Activated CD4-positive, alpha-beta memory T cell treated with anti-CD3 and anti-CD28 coated beads for 36 hours (primary cell): ENCODE measurements around the gene STAP2. TPM values are rescaled to one million over a fixed set of nuclear protein-coding genes. Genes with fewer than 3 reads are reported as not detected.

Experiments
- CTCF ChIA-PET: fragments of 350-600 bp; sonication (Branson Sonifier 250); formaldehyde crosslinking; loops from one replicate; lab custom pipeline; 2021; ENCODE audit warnings: antibody characterized with exemption, inconsistent platforms; lab: Charles Lee
- POLR2A ChIA-PET: fragments of 350-600 bp; sonication (Branson Sonifier 250); formaldehyde crosslinking; loops from one replicate; lab custom pipeline; 2021; ENCODE audit warnings: antibody characterized with exemption; lab: Charles Lee
- DNase-seq: peaks from one replicate; pipeline ENCODE4 v3.0.0-alpha.2; 2020
- H3K27ac Mint-ChIP-seq: one replicate; pipeline ENCODE4 v1.8.0; 2021; ENCODE audit warnings: mixed read lengths
- H3K27me3 Mint-ChIP-seq: one replicate; pipeline ENCODE4 v1.8.0; 2021; ENCODE audit warnings: mixed read lengths
- H3K36me3 Mint-ChIP-seq: one replicate; pipeline ENCODE4 v1.8.0; 2021; ENCODE audit warnings: mixed read lengths
- H3K4me1 Mint-ChIP-seq: one replicate; pipeline ENCODE4 v1.8.0; 2021; ENCODE audit warnings: low read depth, mixed read lengths
- H3K4me3 Mint-ChIP-seq: one replicate; pipeline ENCODE4 v1.8.0; 2021; ENCODE audit warnings: mild to moderate bottlenecking, mixed read lengths
- H3K9me3 Mint-ChIP-seq: one replicate; pipeline ENCODE4 v1.8.0; 2021; ENCODE audit warnings: mixed read lengths
- intact Hi-C: fragments of 100-400 bp; cut with micrococcal nuclease; formaldehyde crosslinking; loops from one replicate; pipeline ENCODE4 v1.15.1; 2023
- total RNA-seq, 2 experiments: library from RNA; stranded (reverse); gene quantifications; one replicate each; pipeline ENCODE4 v1.2.3, GENCODE V29; 2021

Gene STAP2, protein sequence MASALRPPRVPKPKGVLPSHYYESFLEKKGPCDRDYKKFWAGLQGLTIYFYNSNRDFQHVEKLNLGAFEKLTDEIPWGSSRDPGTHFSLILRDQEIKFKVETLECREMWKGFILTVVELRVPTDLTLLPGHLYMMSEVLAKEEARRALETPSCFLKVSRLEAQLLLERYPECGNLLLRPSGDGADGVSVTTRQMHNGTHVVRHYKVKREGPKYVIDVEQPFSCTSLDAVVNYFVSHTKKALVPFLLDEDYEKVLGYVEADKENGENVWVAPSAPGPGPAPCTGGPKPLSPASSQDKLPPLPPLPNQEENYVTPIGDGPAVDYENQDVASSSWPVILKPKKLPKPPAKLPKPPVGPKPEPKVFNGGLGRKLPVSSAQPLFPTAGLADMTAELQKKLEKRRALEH
- 1 to 10 TPM; 9.1 to 9.4 TPM for total RNA-seq

GRCh38 chr19:4338441-4339355 is at the start of gene STAP2:
Gene STAP2 (minus strand): TSS chr19:4338827. CDS start chr19:4338753, 74 bp downstream.
- H3K4me1 Mint-ChIP-seq = peaks cover 18% of the 10 kb centered on the region
- ChIA-PET CTCF (interaction anchor here (0.6 to 1.7 kb wide), 3 partner anchors 13 to 62 kb away, joined by 3 to 4 read pairs (median 3); partner anchors contain the start of gene SH3GL1), POLR2A (interaction anchor here (0.6 kb wide), 1 partner anchor 10 kb away, joined by 3 read pairs; no protein-coding TSS in a partner anchor)
- H3K27ac Mint-ChIP-seq = peak within 1 kb of the TSS; percentile 64
- H3K36me3 Mint-ChIP-seq = peaks cover 9% of the 10 kb centered on the region
- intact Hi-C loops = no loop called here
- no peaks in the 10 kb centered on the region for H3K27me3 Mint-ChIP-seq
- DNase-seq = peak; percentile 43
- H3K9me3 Mint-ChIP-seq = peaks cover 3% of the 10 kb centered on the region
- H3K4me3 Mint-ChIP-seq = peak within 1 kb of the TSS; percentile 73

- CTCF ChIA-PET = interaction anchor here (0.6 to 1.1 kb wide), 2 partner anchors 14 to 15 kb away, joined by 3 read pairs; partner anchors contain the start of gene SH3GL1
- POLR2A ChIA-PET = interaction anchor here (0.6 kb wide), 1 partner anchor 15 kb away, joined by 3 read pairs; no protein-coding TSS in a partner anchor
These were observed 47.6 kb upstream of the STAP2 start for GRCh38 chr19:4386041-4386782.

GRCh38 chr19:4385291-4386040 is 46.8 kb upstream of the STAP2 start:
- ChIA-PET POLR2A (no interaction called here), CTCF (interaction anchor here (1.1 kb wide), 1 partner anchor 15 kb away, joined by 3 read pairs; the partner anchor contains the start of gene SH3GL1)
- Mint-ChIP-seq H3K9me3 (no peaks in the 10 kb centered on the region), H3K27me3 (no peaks in the 10 kb centered on the region), H3K4me1 (peaks cover 30% of the 10 kb centered on the region), H3K4me3 (no peak overlapping the region), H3K36me3 (no peaks in the 10 kb centered on the region), H3K27ac (no peak overlapping the region)
- intact Hi-C loops = no loop called here
- DNase-seq = no peak

More at GRCh38 chr19:4386041-4386782, 47.6 kb upstream of the STAP2 start:
- intact Hi-C loops = no loop called here
- Mint-ChIP-seq H3K4me1 (peaks cover 29% of the 10 kb centered on the region), H3K9me3 (no peaks in the 10 kb centered on the region), H3K4me3 (no peak overlapping the region), H3K36me3 (no peaks in the 10 kb centered on the region), H3K27me3 (no peaks in the 10 kb centered on the region), H3K27ac (no peak overlapping the region)
- DNase-seq = no peak

DNA sequence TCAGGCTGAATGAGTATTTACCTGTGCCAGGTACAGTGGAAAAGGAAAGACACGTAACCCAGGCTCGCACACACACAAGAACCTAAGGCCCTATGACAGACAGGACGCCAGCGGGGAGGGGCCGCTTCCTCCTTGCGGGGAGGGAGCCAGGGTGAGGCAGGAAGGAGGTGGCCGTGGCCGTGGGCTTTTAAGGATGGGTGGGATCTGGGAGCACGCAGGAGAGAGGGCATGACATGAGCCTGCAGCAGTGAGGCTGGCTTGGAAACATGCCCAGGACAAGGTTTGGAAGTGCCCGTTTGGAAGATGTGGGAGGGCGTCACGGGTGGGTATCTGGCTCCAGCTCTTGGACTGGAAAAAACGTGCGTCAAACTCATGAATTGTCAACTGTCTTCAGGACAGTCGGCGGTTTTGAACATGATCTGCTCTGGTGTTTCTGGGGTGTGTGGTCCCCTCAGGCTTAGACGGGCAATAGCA is 41.7 kb upstream of the STAP2 start:
- ChIA-PET POLR2A (interaction anchor here (1.6 to 2.5 kb wide), 2 partner anchors 11 to 22 kb away, joined by 5 to 7 read pairs; partner anchors contain the start of gene CHAF1A), CTCF (interaction anchor here (1.0 to 4.5 kb wide), 6 partner anchors 10 to 114 kb away, joined by 3 to 32 read pairs (median 5); partner anchors contain the start of genes CHAF1A and SH3GL1)
- Mint-ChIP-seq H3K27me3 (no peaks in the 10 kb centered on the region), H3K9me3 (no peaks in the 10 kb centered on the region), H3K27ac (peak overlapping the region; percentile 92), H3K4me1 (peaks cover 58% of the 10 kb centered on the region), H3K4me3 (peak overlapping the region; percentile 74), H3K36me3 (no peaks in the 10 kb centered on the region)
- DNase-seq = peak; percentile 75
- intact Hi-C loops = loop anchor here (1.0 kb wide), 2 partner anchors 15 to 20 kb away; partner anchors contain the start of gene SH3GL1

DNA sequence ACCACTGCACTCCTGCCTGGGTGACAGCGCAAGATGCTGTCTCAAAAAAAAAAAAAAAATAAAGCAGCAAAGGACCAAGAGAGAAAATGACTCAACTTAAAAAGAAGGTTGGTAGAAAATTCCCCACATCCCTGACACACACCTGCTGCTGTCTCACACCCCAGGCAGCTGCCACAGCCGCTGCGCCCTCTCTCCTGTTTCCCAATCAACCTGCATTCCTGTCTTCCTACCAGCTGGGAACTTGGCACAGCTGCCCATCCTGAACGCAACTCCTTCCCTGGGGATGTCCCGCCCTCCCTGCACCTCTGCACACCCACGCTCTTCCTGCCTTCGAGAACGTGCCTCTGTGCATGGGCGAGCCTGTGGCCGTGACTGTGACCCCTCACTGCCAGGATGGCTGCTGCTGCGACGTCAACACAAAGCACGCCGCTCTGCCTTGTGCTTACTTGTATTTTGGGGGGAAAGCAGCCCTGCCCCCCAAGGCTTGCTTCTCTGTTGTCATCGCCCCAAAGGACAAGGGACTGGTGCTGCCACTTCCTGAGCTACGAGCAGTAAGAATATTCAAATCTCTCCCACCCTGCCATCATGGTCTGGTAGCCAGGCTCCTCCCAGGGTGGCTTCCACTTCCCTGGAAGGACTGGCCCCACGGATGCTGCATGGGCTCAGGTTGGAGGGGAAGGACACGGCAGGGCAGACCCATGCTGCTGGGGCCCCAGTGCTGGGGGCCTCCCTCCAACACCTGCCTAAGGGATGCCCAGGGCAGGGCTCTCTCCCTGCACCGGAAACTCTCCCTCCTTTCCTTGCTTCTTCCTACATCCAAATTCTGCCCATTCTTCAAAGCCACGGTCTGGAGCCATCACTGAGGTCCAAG is 41.0 kb upstream of the STAP2 start:
- ChIA-PET POLR2A (interaction anchor here (0.6 to 2.5 kb wide), 4 partner anchors 10 to 23 kb away, joined by 3 to 7 read pairs (median 5); partner anchors contain the start of genes CHAF1A and SH3GL1), CTCF (interaction anchor here (1.3 to 4.5 kb wide), 4 partner anchors 10 to 113 kb away, joined by 4 to 32 read pairs (median 6); partner anchors contain the start of genes CHAF1A and SH3GL1)
- H3K27ac Mint-ChIP-seq = peak overlapping the region; percentile 92
- intact Hi-C loops = loop anchor here (1.0 kb wide), 4 partner anchors 10 to 372 kb away; partner anchors contain the start of genes PIAS4 and SH3GL1
- H3K27me3 Mint-ChIP-seq = no peaks in the 10 kb centered on the region
- DNase-seq = peak; percentile 61
- H3K4me3 Mint-ChIP-seq = peak overlapping the region; percentile 74
- peaks cover 58% of the 10 kb centered on the region for H3K4me1 Mint-ChIP-seq
- H3K36me3 Mint-ChIP-seq = no peaks in the 10 kb centered on the region
- no peaks in the 10 kb centered on the region for H3K9me3 Mint-ChIP-seq

- H3K4me3 Mint-ChIP-seq = peak overlapping the region; percentile 74
- no peaks in the 10 kb centered on the region for H3K9me3 Mint-ChIP-seq
- intact Hi-C loops = loop anchor here (1.0 kb wide), 2 partner anchors 10 to 372 kb away; partner anchors contain the start of gene PIAS4
- H3K36me3 Mint-ChIP-seq = no peaks in the 10 kb centered on the region
- H3K4me1 Mint-ChIP-seq = peaks cover 63% of the 10 kb centered on the region
- no peak for DNase-seq
- POLR2A ChIA-PET = interaction anchor here (1.0 to 2.5 kb wide), 3 partner anchors 9 to 24 kb away, joined by 3 to 7 read pairs (median 5); partner anchors contain the start of genes CHAF1A and SH3GL1
- peak overlapping the region; percentile 92 for H3K27ac Mint-ChIP-seq
- H3K27me3 Mint-ChIP-seq = no peaks in the 10 kb centered on the region
- CTCF ChIA-PET = interaction anchor here (1.3 to 4.5 kb wide), 3 partner anchors 9 to 112 kb away, joined by 4 to 32 read pairs (median 7); partner anchors contain the start of genes CHAF1A and SH3GL1
These were observed 40.3 kb upstream of the STAP2 start for GRCh38 chr19:4378886-4379285.

DNA sequence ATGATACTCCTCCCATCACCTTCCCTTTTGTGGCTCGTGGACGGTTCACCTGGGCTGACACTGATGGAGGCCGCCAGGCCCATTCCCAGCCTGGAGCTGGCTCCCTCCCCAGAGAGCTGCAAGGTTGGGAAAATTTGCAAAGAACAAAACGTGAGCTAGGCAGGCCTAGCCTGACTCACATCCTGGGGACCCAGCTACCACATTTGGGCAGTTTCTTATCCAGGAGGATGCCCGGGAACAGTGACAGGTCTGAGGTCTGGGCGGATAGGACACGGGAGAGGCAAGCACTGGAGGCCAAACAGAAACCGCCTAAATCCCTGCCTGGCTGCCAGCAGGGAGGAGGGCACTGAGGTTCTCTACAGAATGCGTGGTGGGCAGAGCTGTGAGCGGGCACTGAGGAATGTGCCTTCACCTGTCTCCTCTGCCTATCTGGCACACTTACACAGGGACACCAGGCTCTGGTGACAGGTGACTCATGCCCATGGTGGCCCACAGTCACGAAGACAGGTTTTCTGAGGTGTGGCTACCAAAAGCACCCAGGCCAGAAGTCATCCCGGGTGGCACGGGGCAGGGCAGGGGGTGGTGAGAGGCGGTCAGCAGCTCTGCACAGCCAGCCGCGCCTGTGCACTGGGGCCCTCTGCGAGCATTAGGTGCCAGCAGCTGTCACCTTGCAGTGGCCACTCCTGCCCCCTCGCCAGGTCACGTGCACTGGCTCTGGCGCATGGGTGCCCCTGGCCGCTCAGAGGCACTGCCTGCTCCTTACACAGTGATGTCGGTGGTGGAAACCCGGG is 38.6 kb upstream of the STAP2 start:
- Mint-ChIP-seq H3K27ac (peak overlapping the region; percentile 58), H3K4me3 (no peak overlapping the region), H3K4me1 (peaks cover 65% of the 10 kb centered on the region), H3K27me3 (no peaks in the 10 kb centered on the region), H3K9me3 (no peaks in the 10 kb centered on the region), H3K36me3 (no peaks in the 10 kb centered on the region)
- intact Hi-C loops = no loop called here
- ChIA-PET POLR2A (no interaction called here), CTCF (interaction anchor here (1.0 to 4.5 kb wide), 3 partner anchors 7 to 25 kb away, joined by 4 to 32 read pairs (median 7); partner anchors contain the start of genes CHAF1A and SH3GL1)
- no peak for DNase-seq

DNA sequence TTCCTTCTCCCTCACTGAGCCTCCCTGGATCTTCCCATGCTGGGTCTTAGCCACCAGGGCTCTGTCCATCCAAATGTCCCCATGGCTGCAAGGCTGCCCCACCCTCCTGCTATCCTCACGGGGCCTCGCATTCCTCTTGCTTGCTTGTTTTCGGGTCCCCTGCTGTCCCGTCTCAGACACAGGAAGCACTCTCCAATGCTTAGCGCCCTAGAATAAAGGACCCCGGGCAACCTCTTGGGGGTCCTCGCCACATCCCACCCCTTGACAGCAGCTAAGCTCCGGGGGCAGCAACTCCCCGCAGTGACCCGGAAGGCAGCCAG is 38.0 kb upstream of the STAP2 start:
- Mint-ChIP-seq H3K36me3 (no peaks in the 10 kb centered on the region), H3K27ac (peak overlapping the region; percentile 58), H3K4me3 (no peak overlapping the region), H3K9me3 (no peaks in the 10 kb centered on the region), H3K27me3 (no peaks in the 10 kb centered on the region), H3K4me1 (peaks cover 65% of the 10 kb centered on the region)
- ChIA-PET POLR2A (no interaction called here), CTCF (interaction anchor here (1.0 to 4.5 kb wide), 4 partner anchors 24 to 109 kb away, joined by 3 to 32 read pairs (median 12); partner anchors contain the start of genes CHAF1A and SH3GL1)
- no peak for DNase-seq
- intact Hi-C loops = no loop called here
